HG02870 (cell line): ENCODE results near the gene ONECUT3.

Experiments used
- ATAC-seq: cut with Tn5 transposase; IDR thresholded peaks from one replicate; pipeline ENCODE4 v1.9.1; 2021; ENCODE audit warnings: mild to moderate bottlenecking, moderate library complexity; ENCODE audit not compliant: unreplicated experiment

ONECUT3 gene

GRCh38 chr19:1813192-1814182 is 60.2 kb downstream of the ONECUT3 start:
- no peak for ATAC-seq

GRCh38 chr19:1814391-1814790 is 61.1 kb downstream of the ONECUT3 start:
- no peak for ATAC-seq

GRCh38 chr19:1814833-1815604 is 61.7 kb downstream of the ONECUT3 start:
- ATAC-seq: no peak

- no peak for ATAC-seq
These were observed 62.6 kb downstream of the ONECUT3 start for GRCh38 chr19:1815605-1816529.

- ATAC-seq: no peak
These were observed 63.4 kb downstream of the ONECUT3 start for GRCh38 chr19:1816530-1817298.

- ATAC-seq: no peak
These were observed 64.4 kb downstream of the ONECUT3 start for GRCh38 chr19:1817553-1818179.

- no peak for ATAC-seq
These were observed 65.4 kb downstream of the ONECUT3 start for GRCh38 chr19:1818549-1819195.

GRCh38 chr19:1819341-1820255 is 66.3 kb downstream of the ONECUT3 start:
- ATAC-seq: no peak

- no peak for ATAC-seq
These were observed 68.9 kb downstream of the ONECUT3 start for GRCh38 chr19:1822210-1822609.

GRCh38 chr19:1823020-1823419 is 69.7 kb downstream of the ONECUT3 start:
- ATAC-seq: no peak

GRCh38 chr19:1823539-1824251 is 70.4 kb downstream of the ONECUT3 start:
- no peak for ATAC-seq

- no peak for ATAC-seq
These were observed 70.9 kb downstream of the ONECUT3 start for GRCh38 chr19:1824252-1824622.

- ATAC-seq: no peak
These were observed 72.7 kb downstream of the ONECUT3 start for GRCh38 chr19:1825909-1826556.

- ATAC-seq: no peak
These were observed 73.5 kb downstream of the ONECUT3 start for GRCh38 chr19:1826557-1827521.

GRCh38 chr19:1827566-1828278 is 74.4 kb downstream of the ONECUT3 start:
- no peak for ATAC-seq
